Measurements from ENCODE around the gene GULP1.

GRCh38 chr2:188276255-188276654 lies 15.4 kb upstream of the GULP1 start:
- no peak for TF ChIP-seq TAF1 (IDR thresholded peaks at IDR 0.05; ENCODE audit: borderline replicate concordance, insufficient read depth, low read length)
- no peak for TF ChIP-seq POLR2AphosphoS5 (IDR thresholded peaks at IDR 0.05; ENCODE audit: low read depth, low read length)
- no peak for TF ChIP-seq FOXP2 (optimal IDR thresholded peaks at IDR 0.05; ENCODE audit: borderline replicate concordance, extremely low read depth, extremely low read length, insufficient read depth)
- TF ChIP-seq, protein P1, sequence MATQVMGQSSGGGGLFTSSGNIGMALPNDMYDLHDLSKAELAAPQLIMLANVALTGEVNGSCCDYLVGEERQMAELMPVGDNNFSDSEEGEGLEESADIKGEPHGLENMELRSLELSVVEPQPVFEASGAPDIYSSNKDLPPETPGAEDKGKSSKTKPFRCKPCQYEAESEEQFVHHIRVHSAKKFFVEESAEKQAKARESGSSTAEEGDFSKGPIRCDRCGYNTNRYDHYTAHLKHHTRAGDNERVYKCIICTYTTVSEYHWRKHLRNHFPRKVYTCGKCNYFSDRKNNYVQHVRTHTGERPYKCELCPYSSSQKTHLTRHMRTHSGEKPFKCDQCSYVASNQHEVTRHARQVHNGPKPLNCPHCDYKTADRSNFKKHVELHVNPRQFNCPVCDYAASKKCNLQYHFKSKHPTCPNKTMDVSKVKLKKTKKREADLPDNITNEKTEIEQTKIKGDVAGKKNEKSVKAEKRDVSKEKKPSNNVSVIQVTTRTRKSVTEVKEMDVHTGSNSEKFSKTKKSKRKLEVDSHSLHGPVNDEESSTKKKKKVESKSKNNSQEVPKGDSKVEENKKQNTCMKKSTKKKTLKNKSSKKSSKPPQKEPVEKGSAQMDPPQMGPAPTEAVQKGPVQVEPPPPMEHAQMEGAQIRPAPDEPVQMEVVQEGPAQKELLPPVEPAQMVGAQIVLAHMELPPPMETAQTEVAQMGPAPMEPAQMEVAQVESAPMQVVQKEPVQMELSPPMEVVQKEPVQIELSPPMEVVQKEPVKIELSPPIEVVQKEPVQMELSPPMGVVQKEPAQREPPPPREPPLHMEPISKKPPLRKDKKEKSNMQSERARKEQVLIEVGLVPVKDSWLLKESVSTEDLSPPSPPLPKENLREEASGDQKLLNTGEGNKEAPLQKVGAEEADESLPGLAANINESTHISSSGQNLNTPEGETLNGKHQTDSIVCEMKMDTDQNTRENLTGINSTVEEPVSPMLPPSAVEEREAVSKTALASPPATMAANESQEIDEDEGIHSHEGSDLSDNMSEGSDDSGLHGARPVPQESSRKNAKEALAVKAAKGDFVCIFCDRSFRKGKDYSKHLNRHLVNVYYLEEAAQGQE (IDR thresholded peaks at IDR 0.05; ENCODE audit: insufficient read depth in 1 of 2, low read depth in 2 of 2, low read length in 2 of 2), result no peak
